Measurements from ENCODE around the gene PHB1. TPM values are rescaled to one million over a fixed set of nuclear protein-coding genes. Genes with fewer than 3 reads are reported as not detected.

The PHB1 gene
- total RNA-seq, 2 experiments from 2014 or later, result 24.2 to 31.6 TPM

DNA sequence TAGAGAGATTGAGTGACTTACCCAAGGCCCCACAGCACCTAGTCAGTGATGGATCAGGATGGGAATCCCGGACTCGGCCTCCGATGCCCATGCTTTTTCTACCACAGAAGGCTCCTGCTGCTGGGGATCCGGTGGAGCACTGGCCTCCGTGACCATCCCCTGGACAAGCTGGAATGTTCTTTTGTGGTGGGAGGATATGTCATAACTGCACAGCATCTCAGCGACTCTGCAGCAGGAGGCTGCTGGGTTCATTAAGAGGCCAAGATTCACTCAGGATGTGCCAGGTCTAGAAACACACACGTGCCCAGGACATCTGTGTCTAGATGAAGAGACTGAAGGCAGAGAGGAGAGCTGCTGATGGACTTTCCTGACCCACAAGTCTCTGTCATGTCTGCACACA is 45.7 kb upstream of the PHB1 start:
- Histone ChIP-seq H3K27ac (ENCODE audit: low read depth in 1 of 2, low read length in 2 of 2) (no peak overlapping the region), H3K4me3 (ENCODE audit: low read length) (no peak overlapping the region), H3K4me1 (ENCODE audit: insufficient read depth, low read length) (no peaks in the 10 kb centered on the region), H3K27me3 (ENCODE audit: control insufficient read depth in 1 of 2, insufficient read depth in 2 of 2, low read length in 2 of 2) (peaks cover 29 to 35% of the 10 kb centered on the region in 2 experiments), H3K36me3 (ENCODE audit: insufficient read depth, low read length) (no peaks in the 10 kb centered on the region), H3K9me3 (ENCODE audit: control insufficient read depth in 1 of 2, insufficient read depth in 1 of 2, low read length in 2 of 2) (peaks cover 4 to 7% of the 10 kb centered on the region in 2 experiments)
- peaks cover 2% of the 10 kb centered on the region for H3K9me3 Mint-ChIP-seq
- intact Hi-C loops (cut with DNase I, micrococcal nuclease), result loop anchor here in 1 of 2 experiments (5.0 kb wide), 1 partner anchor 907 kb away; no protein-coding TSS in a partner anchor
- ChIA-PET CTCF (no interaction called here), POLR2A (no interaction called here)
- H3K4me3 Mint-ChIP-seq, result no peak overlapping the region
- DNase-seq (no peak), ATAC-seq (ENCODE audit: poor library complexity) (no peak)
- H3K27me3 Mint-ChIP-seq, result peaks cover 76% of the 10 kb centered on the region
- H3K4me1 Mint-ChIP-seq (ENCODE audit: low read depth), result no peaks in the 10 kb centered on the region
- TF ChIP-seq, protein P1, sequence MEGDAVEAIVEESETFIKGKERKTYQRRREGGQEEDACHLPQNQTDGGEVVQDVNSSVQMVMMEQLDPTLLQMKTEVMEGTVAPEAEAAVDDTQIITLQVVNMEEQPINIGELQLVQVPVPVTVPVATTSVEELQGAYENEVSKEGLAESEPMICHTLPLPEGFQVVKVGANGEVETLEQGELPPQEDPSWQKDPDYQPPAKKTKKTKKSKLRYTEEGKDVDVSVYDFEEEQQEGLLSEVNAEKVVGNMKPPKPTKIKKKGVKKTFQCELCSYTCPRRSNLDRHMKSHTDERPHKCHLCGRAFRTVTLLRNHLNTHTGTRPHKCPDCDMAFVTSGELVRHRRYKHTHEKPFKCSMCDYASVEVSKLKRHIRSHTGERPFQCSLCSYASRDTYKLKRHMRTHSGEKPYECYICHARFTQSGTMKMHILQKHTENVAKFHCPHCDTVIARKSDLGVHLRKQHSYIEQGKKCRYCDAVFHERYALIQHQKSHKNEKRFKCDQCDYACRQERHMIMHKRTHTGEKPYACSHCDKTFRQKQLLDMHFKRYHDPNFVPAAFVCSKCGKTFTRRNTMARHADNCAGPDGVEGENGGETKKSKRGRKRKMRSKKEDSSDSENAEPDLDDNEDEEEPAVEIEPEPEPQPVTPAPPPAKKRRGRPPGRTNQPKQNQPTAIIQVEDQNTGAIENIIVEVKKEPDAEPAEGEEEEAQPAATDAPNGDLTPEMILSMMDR (IDR thresholded peaks at IDR 0.05), result no peak
- no peak overlapping the region for H3K27ac Mint-ChIP-seq
- H3K36me3 Mint-ChIP-seq (ENCODE audit: low read depth), result no peaks in the 10 kb centered on the region

DNA sequence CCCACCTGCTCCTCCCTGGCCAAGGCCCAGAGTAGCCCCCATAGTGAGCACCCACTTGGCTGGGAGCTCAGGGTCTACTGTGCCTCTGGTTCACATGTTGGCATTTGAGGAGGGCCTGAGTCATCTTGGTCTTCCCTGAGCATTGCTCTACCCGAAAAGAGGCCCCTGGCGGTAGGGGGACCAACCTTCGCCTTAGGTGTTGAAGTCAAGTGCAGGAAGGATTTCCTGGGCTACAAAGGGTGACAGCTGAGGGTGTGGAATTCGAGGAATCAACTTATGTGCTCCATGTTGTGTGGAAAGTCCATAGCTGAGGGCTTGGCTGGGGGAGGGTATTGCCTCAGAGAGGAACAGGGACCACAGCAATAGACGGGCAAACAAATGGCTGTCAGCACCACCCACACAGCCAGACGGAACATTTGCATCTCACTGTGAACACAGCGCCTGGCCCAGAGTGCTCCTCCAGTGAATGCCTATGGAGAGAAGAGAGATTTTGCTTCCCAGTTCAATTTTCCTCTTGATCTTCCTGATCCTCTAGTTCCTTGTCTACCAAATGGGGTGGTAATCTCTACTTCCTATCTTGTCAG is 44.8 kb upstream of the PHB1 start:
- intact Hi-C loops (cut with DNase I, micrococcal nuclease), result no loop called here
- H3K36me3 Mint-ChIP-seq (ENCODE audit: low read depth), result no peaks in the 10 kb centered on the region
- H3K27me3 ChIP-seq (ENCODE audit: control insufficient read depth in 1 of 2, insufficient read depth in 2 of 2, low read length in 2 of 2), result peaks cover 29 to 35% of the 10 kb centered on the region in 2 experiments
- no peaks in the 10 kb centered on the region for H3K4me1 ChIP-seq (ENCODE audit: insufficient read depth, low read length)
- CTCF ChIA-PET, result interaction anchor here (1.2 kb wide), 1 partner anchor 97 kb away, joined by 3 read pairs; no protein-coding TSS in a partner anchor
- no peak for ATAC-seq (ENCODE audit: poor library complexity)
- H3K9me3 ChIP-seq (ENCODE audit: control insufficient read depth in 1 of 2, insufficient read depth in 1 of 2, low read length in 2 of 2), result peaks cover 4 to 7% of the 10 kb centered on the region in 2 experiments
- POLR2A ChIA-PET, result no interaction called here
- TF ChIP-seq, protein P1 (IDR thresholded peaks at IDR 0.05), result no peak
- H3K27ac ChIP-seq (ENCODE audit: low read depth in 1 of 2, low read length in 2 of 2), result no peak overlapping the region
- H3K36me3 ChIP-seq (ENCODE audit: insufficient read depth, low read length), result no peaks in the 10 kb centered on the region
- H3K9me3 Mint-ChIP-seq, result peaks cover 2% of the 10 kb centered on the region
- no peaks in the 10 kb centered on the region for H3K4me1 Mint-ChIP-seq (ENCODE audit: low read depth)
- H3K27ac Mint-ChIP-seq, result no peak overlapping the region
- peaks cover 73% of the 10 kb centered on the region for H3K27me3 Mint-ChIP-seq
- H3K4me3 Mint-ChIP-seq, result no peak overlapping the region
- no peak overlapping the region for H3K4me3 ChIP-seq (ENCODE audit: low read length)
- DNase-seq, result no peak

DNA sequence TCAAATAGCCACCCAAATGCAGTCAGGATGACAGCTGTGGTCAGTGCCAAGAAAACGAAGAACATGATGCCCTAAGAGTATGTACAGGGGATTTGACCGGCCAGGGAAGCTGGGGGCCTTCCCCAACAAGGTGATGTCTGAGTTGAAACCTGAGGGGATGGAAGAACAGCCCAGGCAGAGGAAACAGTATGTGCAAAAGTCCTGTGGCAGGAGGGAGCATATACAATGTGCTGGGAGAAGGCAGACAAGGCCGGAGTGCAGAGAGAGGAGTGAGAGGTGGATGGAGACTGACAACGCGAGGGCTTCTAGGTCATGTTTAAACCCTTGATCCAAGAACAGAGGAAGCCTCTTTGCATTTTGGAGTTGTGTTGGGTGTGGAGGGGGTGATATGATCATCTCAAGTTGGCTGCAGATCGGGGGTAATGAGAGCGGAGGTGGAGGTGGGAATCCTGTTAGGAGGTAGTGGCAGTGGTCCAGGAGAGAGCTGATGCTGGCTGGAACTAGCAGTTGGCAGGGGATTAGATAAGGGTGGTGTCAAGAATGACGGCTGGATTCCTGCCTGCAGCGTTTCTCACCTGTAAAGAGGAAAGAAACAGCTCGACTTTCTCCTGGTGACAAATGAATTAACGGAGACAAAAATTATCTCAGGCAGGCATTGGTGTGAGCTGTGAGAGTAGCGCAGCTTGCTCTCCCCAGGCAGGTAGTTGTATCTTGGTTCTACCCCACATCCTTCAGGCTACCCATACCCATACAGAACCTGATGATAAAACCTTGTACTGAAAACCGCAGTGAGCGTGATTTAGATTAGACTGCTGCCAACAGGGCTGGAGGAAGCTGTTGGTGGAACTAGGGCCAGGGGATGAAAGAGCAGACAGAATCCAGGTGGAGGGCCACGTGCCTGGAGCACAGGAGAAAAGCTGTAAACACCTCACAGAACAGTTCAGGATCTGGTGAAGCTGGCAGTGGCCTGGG is 43.2 kb upstream of the PHB1 start:
- TF ChIP-seq, protein P1 (IDR thresholded peaks at IDR 0.05), result no peak
- no peaks in the 10 kb centered on the region for H3K4me1 Mint-ChIP-seq (ENCODE audit: low read depth)
- no peaks in the 10 kb centered on the region for H3K36me3 Mint-ChIP-seq (ENCODE audit: low read depth)
- no peak for ATAC-seq (ENCODE audit: poor library complexity)
- H3K36me3 ChIP-seq (ENCODE audit: insufficient read depth, low read length), result no peaks in the 10 kb centered on the region
- H3K27ac Mint-ChIP-seq, result no peak overlapping the region
- no peaks in the 10 kb centered on the region for H3K4me1 ChIP-seq (ENCODE audit: insufficient read depth, low read length)
- peaks cover 20 to 29% of the 10 kb centered on the region in 2 experiments for H3K27me3 ChIP-seq (ENCODE audit: control insufficient read depth in 1 of 2, insufficient read depth in 2 of 2, low read length in 2 of 2)
- intact Hi-C loops (cut with DNase I, micrococcal nuclease), result no loop called here
- H3K9me3 Mint-ChIP-seq, result no peaks in the 10 kb centered on the region
- H3K4me3 Mint-ChIP-seq, result no peak overlapping the region
- no peak overlapping the region for H3K27ac ChIP-seq (ENCODE audit: low read depth in 1 of 2, low read length in 2 of 2)
- POLR2A ChIA-PET, result no interaction called here
- no peak overlapping the region for H3K4me3 ChIP-seq (ENCODE audit: low read length)
- no peak for DNase-seq
- H3K9me3 ChIP-seq (ENCODE audit: control insufficient read depth in 1 of 2, insufficient read depth in 1 of 2, low read length in 2 of 2), result peaks cover 0 to 4% of the 10 kb centered on the region in 2 experiments
- CTCF ChIA-PET, result no interaction called here
- peaks cover 60% of the 10 kb centered on the region for H3K27me3 Mint-ChIP-seq
